ENCODE results near the gene BTN1A1. TPM values are rescaled to one million over a fixed set of nuclear protein-coding genes. Genes with fewer than 3 reads are reported as not detected.

BTN1A1 gene
- total RNA-seq, 6 donors from 2014 or later: not detected

GRCh38 chr6:26516481-26517427 is 16.7 kb downstream of the BTN1A1 start:
- ATAC-seq (ENCODE audit: low FRiP score in 2 of 2): no peak

GRCh38 chr6:26519359-26519758 is 19.3 kb downstream of the BTN1A1 start:
- Histone ChIP-seq H3K9me3 (no peaks in the 10 kb centered on the region), H3K36me3 (no peaks in the 10 kb centered on the region), H3K4me3 (no peak overlapping the region), H3K27me3 (no peaks in the 10 kb centered on the region), H3K27ac (no peak overlapping the region), H3K4me1 (peaks cover 4 to 19% (median 14%) of the 10 kb centered on the region in 4 donors)
- DNase-seq: no peak
- WGBS, 2 donors: 96 to 100% methylated on average over 2 of the region's 2 CpGs
- no peak for TF ChIP-seq POLR2AphosphoS5 (IDR thresholded peaks at IDR 0.05)
- TF ChIP-seq EP300 (IDR thresholded peaks at IDR 0.05): no peak
- TF ChIP-seq CTCF (IDR thresholded peaks at IDR 0.05): no peak
- no peak for TF ChIP-seq POLR2A (IDR thresholded peaks at IDR 0.05)
- no peak for ATAC-seq (ENCODE audit: low FRiP score in 2 of 2)

More at GRCh38 chr6:26516481-26517427, 16.7 kb downstream of the BTN1A1 start:
- no peak for DNase-seq
- TF ChIP-seq EP300 (IDR thresholded peaks at IDR 0.05): no peak
- no peak for TF ChIP-seq POLR2AphosphoS5 (IDR thresholded peaks at IDR 0.05)
- no peak for TF ChIP-seq POLR2A (IDR thresholded peaks at IDR 0.05)
- TF ChIP-seq CTCF (IDR thresholded peaks at IDR 0.05): no peak
- no peak overlapping the region for H3K4me3 ChIP-seq
- 74 to 79% methylated on average over 9 of the region's 9 CpGs for WGBS, 2 donors
- H3K9me3 ChIP-seq: no peaks in the 10 kb centered on the region
- no peaks in the 10 kb centered on the region for H3K27me3 ChIP-seq
- H3K4me1 ChIP-seq: peaks cover 4 to 5% (median 4%) of the 10 kb centered on the region in 4 donors
- no peaks in the 10 kb centered on the region for H3K36me3 ChIP-seq
- H3K27ac ChIP-seq: no peak overlapping the region

- 18 to 25% methylated on average over 14 to 17 of the region's 21 CpGs for WGBS, 2 donors
- H3K4me3 ChIP-seq: peak overlapping the region; percentile 31 to 64 (median 53)
- TF ChIP-seq EP300 (IDR thresholded peaks at IDR 0.05) (no peak), CTCF (IDR thresholded peaks at IDR 0.05) (no peak), POLR2AphosphoS5 (IDR thresholded peaks at IDR 0.05) (peak in 1 of 2 donors; percentile 2), POLR2A (IDR thresholded peaks at IDR 0.05) (peak in 1 of 4 donors; percentile 19)
- peak; percentile 41 to 42 for ATAC-seq (ENCODE audit: low FRiP score in 2 of 2)
- H3K27me3 ChIP-seq: no peaks in the 10 kb centered on the region
- H3K27ac ChIP-seq: peak overlapping the region; percentile 96 to 100 (median 97)
- DNase-seq: no peak
- no peaks in the 10 kb centered on the region for H3K36me3 ChIP-seq
- no peaks in the 10 kb centered on the region for H3K9me3 ChIP-seq
- H3K4me1 ChIP-seq: peaks cover 4 to 19% (median 14%) of the 10 kb centered on the region in 4 donors
Observed at GRCh38 chr6:26520237-26520849, 20.2 kb downstream of the BTN1A1 start.

GRCh38 chr6:26520850-26521599 is 20.9 kb downstream of the BTN1A1 start:
- Histone ChIP-seq H3K4me1 (peaks cover 4 to 19% (median 14%) of the 10 kb centered on the region in 4 donors), H3K4me3 (peak overlapping the region in 3 of 4 donors; percentile 46 to 64 (median 60)), H3K27me3 (no peaks in the 10 kb centered on the region), H3K36me3 (no peaks in the 10 kb centered on the region), H3K27ac (peak overlapping the region; percentile 96 to 100 (median 97)), H3K9me3 (no peaks in the 10 kb centered on the region)
- DNase-seq (peak; percentile 86 to 95), ATAC-seq (ENCODE audit: low FRiP score in 2 of 2) (peak; percentile 91 to 95)
- WGBS, 2 donors: 0% methylated on average over 21 to 26 of the region's 49 CpGs
- no peak for TF ChIP-seq EP300 (IDR thresholded peaks at IDR 0.05)
- peak; percentile 61 for TF ChIP-seq POLR2AphosphoS5 (IDR thresholded peaks at IDR 0.05)
- peak in 1 of 6 experiments; percentile 27 for TF ChIP-seq CTCF (IDR thresholded peaks at IDR 0.05)
- TF ChIP-seq POLR2A (IDR thresholded peaks at IDR 0.05): peak in 1 of 4 donors; percentile 21

Data from upper lobe of left lung (tissue), 6 donors.